Ovary (tissue), 3 donors: ENCODE data around the gene UGT1A3.

Source experiments
- EP300 ChIP-seq: sonication (generic); formaldehyde crosslinking; IDR thresholded peaks from one replicate; pipeline ENCODE4 v1.6.1; 2017; ENCODE audit warnings: antibody characterized with exemption
- POLR2A ChIP-seq: fragments of 450-650 bp; IDR thresholded peaks from one replicate; pipeline ENCODE4 v1.6.1; 2017; ENCODE audit warnings: antibody characterized with exemption, mild to moderate bottlenecking, moderate library complexity
- TF ChIP-seq, protein P1 (sequence below), 3 donors: fragments of 450-650 bp in 2 of 3; fragments of 200-600 bp in 1 of 3; IDR thresholded peaks; one replicate each; pipeline versions ENCODE4 v1.5.1 to v1.8.0; 2016 to 2022; ENCODE audit warnings: antibody characterized with exemption in 3 of 3, mild to moderate bottlenecking in 1 of 3
- donor health status: DM: no; HTN: no; CAD: no.

GRCh38 chr2:233816771-233817170 lies 87.9 kb downstream of the UGT1A3 start:
- TF ChIP-seq, protein P1, sequence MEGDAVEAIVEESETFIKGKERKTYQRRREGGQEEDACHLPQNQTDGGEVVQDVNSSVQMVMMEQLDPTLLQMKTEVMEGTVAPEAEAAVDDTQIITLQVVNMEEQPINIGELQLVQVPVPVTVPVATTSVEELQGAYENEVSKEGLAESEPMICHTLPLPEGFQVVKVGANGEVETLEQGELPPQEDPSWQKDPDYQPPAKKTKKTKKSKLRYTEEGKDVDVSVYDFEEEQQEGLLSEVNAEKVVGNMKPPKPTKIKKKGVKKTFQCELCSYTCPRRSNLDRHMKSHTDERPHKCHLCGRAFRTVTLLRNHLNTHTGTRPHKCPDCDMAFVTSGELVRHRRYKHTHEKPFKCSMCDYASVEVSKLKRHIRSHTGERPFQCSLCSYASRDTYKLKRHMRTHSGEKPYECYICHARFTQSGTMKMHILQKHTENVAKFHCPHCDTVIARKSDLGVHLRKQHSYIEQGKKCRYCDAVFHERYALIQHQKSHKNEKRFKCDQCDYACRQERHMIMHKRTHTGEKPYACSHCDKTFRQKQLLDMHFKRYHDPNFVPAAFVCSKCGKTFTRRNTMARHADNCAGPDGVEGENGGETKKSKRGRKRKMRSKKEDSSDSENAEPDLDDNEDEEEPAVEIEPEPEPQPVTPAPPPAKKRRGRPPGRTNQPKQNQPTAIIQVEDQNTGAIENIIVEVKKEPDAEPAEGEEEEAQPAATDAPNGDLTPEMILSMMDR (IDR thresholded peaks at IDR 0.05): no peak
- no peak for TF ChIP-seq POLR2A
- TF ChIP-seq EP300: no peak
